ENCODE data around the gene RABGAP1L.
A peak's percentile ranks its signal among the peaks of the same experiment; 100 is the strongest.

RABGAP1L gene

DNA sequence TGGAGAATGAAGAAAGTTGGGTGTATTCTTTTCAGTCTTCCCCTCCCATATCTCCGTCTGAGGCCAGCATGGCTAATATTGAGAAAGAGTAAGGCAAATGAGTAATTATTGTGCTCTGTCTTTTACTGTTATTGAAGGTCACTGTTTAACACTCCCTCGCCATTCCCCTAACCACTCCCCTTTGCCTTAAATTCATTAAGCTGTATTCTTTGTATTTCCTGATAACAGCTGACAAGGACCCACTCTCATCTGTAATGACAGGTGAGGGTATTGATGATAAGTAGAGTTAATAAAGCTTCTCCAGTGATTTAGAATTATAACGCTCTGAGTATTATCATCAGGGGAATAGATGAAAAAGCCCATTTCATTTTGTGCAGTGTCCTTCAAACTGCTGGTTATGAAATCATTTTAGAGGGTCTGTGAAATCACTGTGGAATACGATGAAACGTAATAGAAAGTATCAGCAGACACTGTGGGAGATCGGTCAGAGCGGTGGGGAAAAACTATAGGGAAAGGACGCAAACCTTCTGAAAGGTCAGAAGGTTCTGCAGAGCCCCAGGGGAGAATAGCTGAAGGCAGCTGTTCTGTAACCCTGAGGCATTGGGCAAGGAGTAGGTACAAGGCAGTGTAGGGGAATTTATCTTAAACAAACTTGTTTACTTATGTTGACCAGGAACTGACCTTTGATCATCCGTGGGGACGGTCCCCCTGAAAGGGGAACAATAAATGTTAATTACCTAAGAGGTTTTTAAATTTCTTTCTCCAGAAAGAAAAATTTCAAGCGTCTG, 794.2 kb downstream of the RABGAP1L start:
- H3K4me1 ChIP-seq (ENCODE audit: control insufficient read depth in 2 of 2, insufficient read depth in 1 of 2, low read depth in 1 of 2, low read length in 2 of 2), result peaks cover 4 to 10% of the 10 kb centered on the region in 2 donors
- H2BK5ac ChIP-seq (ENCODE audit: low read length), result no peak overlapping the region
- H3K14ac ChIP-seq (ENCODE audit: low read length), result no peak overlapping the region
- no peaks in the 10 kb centered on the region for H3K36me3 ChIP-seq (replicated peaks in 1 of 2; ENCODE audit: control insufficient read depth in 2 of 2, insufficient read depth in 2 of 2, low read length in 2 of 2)
- no CpG with 5 or more reads among the region's 11 CpGs for WGBS, 2 donors (ENCODE audit: extremely low coverage in 2 of 2, insufficient read length in 2 of 2, insufficient replicate concordance in 1 of 2)
- no peak overlapping the region for H4K8ac ChIP-seq (ENCODE audit: low read depth, low read length)
- H2AK5ac ChIP-seq (ENCODE audit: low read depth, low read length), result no peak overlapping the region
- no peak overlapping the region for H3K4ac ChIP-seq (ENCODE audit: low read length)
- no peaks in the 10 kb centered on the region for H3K27me3 ChIP-seq (ENCODE audit: control insufficient read depth in 3 of 3, insufficient read depth in 3 of 3, low read depth in 1 of 3, low read length in 3 of 3)
- no peak overlapping the region for H3K18ac ChIP-seq (ENCODE audit: low read length)
- no peak overlapping the region for H3K23ac ChIP-seq (ENCODE audit: low read depth, low read length, poor library complexity)
- DNase-seq (ENCODE audit: low spot score), result no peak
- H2BK15ac ChIP-seq (ENCODE audit: low read length), result no peak overlapping the region
- H3K4me2 ChIP-seq (ENCODE audit: insufficient read depth, low read length, poor library complexity, severe bottlenecking), result no peak overlapping the region
- no peak overlapping the region for H3K27ac ChIP-seq (replicated peaks; ENCODE audit: low read length)
- H4K91ac ChIP-seq (ENCODE audit: low read depth, low read length, poor library complexity), result no peak overlapping the region
- H3K4me3 ChIP-seq (ENCODE audit: low read length in 2 of 2), result no peak overlapping the region
- H3K9me3 ChIP-seq (replicated peaks in 1 of 2; ENCODE audit: control insufficient read depth in 2 of 2, insufficient read depth in 1 of 2, low read depth in 1 of 2, low read length in 2 of 2), result no peaks in the 10 kb centered on the region
- no peak overlapping the region for H2BK12ac ChIP-seq (ENCODE audit: low read length)
- H2AFZ ChIP-seq (ENCODE audit: low read length), result no peak overlapping the region
- H3K79me1 ChIP-seq (ENCODE audit: low read depth, low read length), result no peaks in the 10 kb centered on the region
- no peak overlapping the region for H2BK120ac ChIP-seq (ENCODE audit: low read depth, low read length)
- no peak overlapping the region for H3K9ac ChIP-seq (ENCODE audit: low read depth, low read length, poor library complexity)

DNA sequence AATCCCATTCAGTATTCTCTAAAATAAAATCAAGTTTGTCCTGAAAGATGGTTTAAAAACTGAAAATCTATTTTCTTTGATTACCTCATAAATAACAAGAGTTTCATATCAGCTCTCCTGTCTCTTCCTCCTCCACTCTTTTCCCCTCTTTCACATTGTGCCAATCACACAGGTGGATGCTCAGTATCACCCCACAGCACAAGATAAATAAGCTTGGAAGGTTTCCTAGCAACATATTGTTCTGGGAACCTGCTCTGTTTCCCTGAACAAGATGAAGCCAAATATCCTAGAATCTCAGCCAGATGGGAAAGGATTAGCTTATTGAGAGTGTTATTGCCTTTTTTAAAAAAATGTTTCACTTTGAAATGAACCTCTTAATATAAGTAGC, 794.7 kb downstream of the RABGAP1L start:
- H3K4me2 ChIP-seq (ENCODE audit: insufficient read depth, low read length, poor library complexity, severe bottlenecking), result no peak overlapping the region
- no peak overlapping the region for H2BK15ac ChIP-seq (ENCODE audit: low read length)
- H2BK120ac ChIP-seq (ENCODE audit: low read depth, low read length), result no peak overlapping the region
- no peak overlapping the region for H3K27ac ChIP-seq (replicated peaks; ENCODE audit: low read length)
- no peaks in the 10 kb centered on the region for H3K36me3 ChIP-seq (replicated peaks in 1 of 2; ENCODE audit: control insufficient read depth in 2 of 2, insufficient read depth in 2 of 2, low read length in 2 of 2)
- H3K4me3 ChIP-seq (ENCODE audit: low read length in 2 of 2), result no peak overlapping the region
- no peak overlapping the region for H3K4ac ChIP-seq (ENCODE audit: low read length)
- H3K9ac ChIP-seq (ENCODE audit: low read depth, low read length, poor library complexity), result no peak overlapping the region
- no peak overlapping the region for H2BK12ac ChIP-seq (ENCODE audit: low read length)
- H4K91ac ChIP-seq (ENCODE audit: low read depth, low read length, poor library complexity), result no peak overlapping the region
- no peak overlapping the region for H2BK5ac ChIP-seq (ENCODE audit: low read length)
- H3K18ac ChIP-seq (ENCODE audit: low read length), result no peak overlapping the region
- H2AFZ ChIP-seq (ENCODE audit: low read length), result no peak overlapping the region
- H4K8ac ChIP-seq (ENCODE audit: low read depth, low read length), result no peak overlapping the region
- H3K14ac ChIP-seq (ENCODE audit: low read length), result no peak overlapping the region
- DNase-seq (ENCODE audit: low spot score), result peak; percentile 14
- no peak overlapping the region for H3K23ac ChIP-seq (ENCODE audit: low read depth, low read length, poor library complexity)
- H2AK5ac ChIP-seq (ENCODE audit: low read depth, low read length), result no peak overlapping the region
- no peaks in the 10 kb centered on the region for H3K27me3 ChIP-seq (ENCODE audit: control insufficient read depth in 3 of 3, insufficient read depth in 3 of 3, low read depth in 1 of 3, low read length in 3 of 3)
- H3K79me1 ChIP-seq (ENCODE audit: low read depth, low read length), result no peaks in the 10 kb centered on the region
- H3K4me1 ChIP-seq (ENCODE audit: control insufficient read depth in 2 of 2, insufficient read depth in 1 of 2, low read depth in 1 of 2, low read length in 2 of 2), result peaks cover 4 to 10% of the 10 kb centered on the region in 2 donors
- no peaks in the 10 kb centered on the region for H3K9me3 ChIP-seq (replicated peaks in 1 of 2; ENCODE audit: control insufficient read depth in 2 of 2, insufficient read depth in 1 of 2, low read depth in 1 of 2, low read length in 2 of 2)

DNA sequence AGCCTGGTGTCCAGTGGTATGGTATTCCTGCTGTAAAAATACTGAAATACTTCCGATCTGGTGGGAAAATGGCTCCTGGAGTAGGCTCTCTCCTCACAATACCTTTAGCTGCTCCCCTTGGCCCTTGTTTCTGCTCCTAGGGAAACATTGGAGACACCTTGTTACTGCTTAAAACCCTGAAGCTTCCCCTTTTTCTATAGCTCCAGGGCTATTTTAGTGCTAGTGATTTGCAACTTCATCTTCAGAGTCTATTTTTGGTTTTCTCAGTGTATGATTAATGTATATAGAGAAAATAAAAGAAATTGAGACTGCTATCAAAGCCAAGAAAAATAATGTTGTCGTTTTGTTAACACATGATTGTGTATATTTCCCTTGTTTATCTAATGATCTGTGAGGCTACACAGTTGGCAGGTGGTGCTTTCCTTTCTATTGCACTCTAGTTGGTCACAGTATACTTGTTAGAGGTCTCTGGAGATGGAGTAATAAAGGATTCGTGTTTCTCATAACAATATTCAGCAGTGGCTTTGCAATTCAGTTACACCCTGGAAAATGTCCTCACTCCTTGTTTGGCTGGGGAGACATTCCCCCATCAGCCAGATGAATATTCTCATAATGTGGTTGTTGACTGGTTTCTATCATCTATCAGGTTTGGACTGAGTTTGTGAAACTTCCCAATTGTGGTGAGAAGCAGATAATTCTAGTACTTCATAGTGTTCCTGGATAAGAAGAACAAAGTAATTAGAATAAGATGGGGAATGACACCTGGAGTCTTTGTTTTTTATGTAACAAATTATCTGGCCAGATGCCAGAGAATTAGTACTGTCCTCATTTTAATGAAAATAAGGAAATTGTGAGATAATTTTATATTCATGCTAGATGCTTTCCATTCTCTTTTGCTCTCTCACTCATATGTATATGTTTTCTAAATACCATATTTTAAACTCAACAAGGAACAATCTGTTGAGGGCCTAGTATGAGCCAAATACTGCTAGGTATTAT, 795.6 kb downstream of the RABGAP1L start:
- Histone ChIP-seq H3K4me3 (ENCODE audit: low read length in 2 of 2) (no peak overlapping the region), H3K18ac (ENCODE audit: low read length) (no peak overlapping the region), H3K14ac (ENCODE audit: low read length) (no peak overlapping the region), H2AFZ (ENCODE audit: low read length) (no peak overlapping the region), H3K4me2 (ENCODE audit: insufficient read depth, low read length, poor library complexity, severe bottlenecking) (no peak overlapping the region), H2BK15ac (ENCODE audit: low read length) (no peak overlapping the region), H2BK5ac (ENCODE audit: low read length) (no peak overlapping the region), H3K4me1 (ENCODE audit: control insufficient read depth in 2 of 2, insufficient read depth in 1 of 2, low read depth in 1 of 2, low read length in 2 of 2) (peaks cover 4 to 10% of the 10 kb centered on the region in 2 donors), H3K36me3 (replicated peaks in 1 of 2; ENCODE audit: control insufficient read depth in 2 of 2, insufficient read depth in 2 of 2, low read length in 2 of 2) (no peaks in the 10 kb centered on the region), H3K27me3 (ENCODE audit: control insufficient read depth in 3 of 3, insufficient read depth in 3 of 3, low read depth in 1 of 3, low read length in 3 of 3) (no peaks in the 10 kb centered on the region), H2BK12ac (ENCODE audit: low read length) (no peak overlapping the region), H3K4ac (ENCODE audit: low read length) (no peak overlapping the region), H3K79me1 (ENCODE audit: low read depth, low read length) (no peaks in the 10 kb centered on the region), H3K9me3 (replicated peaks in 1 of 2; ENCODE audit: control insufficient read depth in 2 of 2, insufficient read depth in 1 of 2, low read depth in 1 of 2, low read length in 2 of 2) (no peaks in the 10 kb centered on the region), H2BK120ac (ENCODE audit: low read depth, low read length) (no peak overlapping the region), H2AK5ac (ENCODE audit: low read depth, low read length) (no peak overlapping the region), H3K27ac (replicated peaks; ENCODE audit: low read length) (peak overlapping the region; percentile 13), H4K8ac (ENCODE audit: low read depth, low read length) (no peak overlapping the region), H3K23ac (ENCODE audit: low read depth, low read length, poor library complexity) (no peak overlapping the region), H4K91ac (ENCODE audit: low read depth, low read length, poor library complexity) (no peak overlapping the region), H3K9ac (ENCODE audit: low read depth, low read length, poor library complexity) (no peak overlapping the region)
- no CpG with 5 or more reads among the region's 3 CpGs for WGBS, 2 donors (ENCODE audit: extremely low coverage in 2 of 2, insufficient read length in 2 of 2, insufficient replicate concordance in 1 of 2)
- no peak for DNase-seq (ENCODE audit: low spot score)

DNA sequence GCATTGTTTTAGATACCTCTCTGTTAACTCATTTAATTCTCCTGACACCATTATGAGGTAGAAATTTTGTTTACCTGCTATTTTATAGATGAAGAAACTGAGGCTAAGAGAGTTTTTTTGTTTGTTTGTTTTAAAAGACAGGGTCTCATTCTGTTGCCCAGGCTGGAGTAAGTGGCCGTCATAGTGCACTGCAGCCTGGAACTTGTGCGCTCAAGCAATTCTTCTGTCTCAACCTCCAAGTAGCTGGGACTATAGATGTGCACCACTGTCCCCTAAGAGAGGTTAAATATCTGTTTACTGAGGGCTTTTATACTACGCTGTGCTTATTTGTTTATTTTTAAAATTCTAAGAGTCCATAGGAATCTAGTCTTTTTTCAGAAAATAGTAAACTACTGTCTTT, 796.8 kb downstream of the RABGAP1L start:
- no peak overlapping the region for H3K9ac ChIP-seq (ENCODE audit: low read depth, low read length, poor library complexity)
- no peak overlapping the region for H3K14ac ChIP-seq (ENCODE audit: low read length)
- H3K27ac ChIP-seq (replicated peaks; ENCODE audit: low read length), result no peak overlapping the region
- no peak overlapping the region for H2AK5ac ChIP-seq (ENCODE audit: low read depth, low read length)
- H2BK12ac ChIP-seq (ENCODE audit: low read length), result no peak overlapping the region
- H3K4me2 ChIP-seq (ENCODE audit: insufficient read depth, low read length, poor library complexity, severe bottlenecking), result no peak overlapping the region
- peaks cover 4 to 10% of the 10 kb centered on the region in 2 donors for H3K4me1 ChIP-seq (ENCODE audit: control insufficient read depth in 2 of 2, insufficient read depth in 1 of 2, low read depth in 1 of 2, low read length in 2 of 2)
- H3K23ac ChIP-seq (ENCODE audit: low read depth, low read length, poor library complexity), result no peak overlapping the region
- no peaks in the 10 kb centered on the region for H3K36me3 ChIP-seq (replicated peaks in 1 of 2; ENCODE audit: control insufficient read depth in 2 of 2, insufficient read depth in 2 of 2, low read length in 2 of 2)
- no peak overlapping the region for H2BK15ac ChIP-seq (ENCODE audit: low read length)
- no peaks in the 10 kb centered on the region for H3K27me3 ChIP-seq (ENCODE audit: control insufficient read depth in 3 of 3, insufficient read depth in 3 of 3, low read depth in 1 of 3, low read length in 3 of 3)
- no peak overlapping the region for H4K8ac ChIP-seq (ENCODE audit: low read depth, low read length)
- no peak overlapping the region for H2AFZ ChIP-seq (ENCODE audit: low read length)
- WGBS, 2 donors (ENCODE audit: extremely low coverage in 2 of 2, insufficient read length in 2 of 2, insufficient replicate concordance in 1 of 2), result no CpG with 5 or more reads among the region's 3 CpGs
- H2BK120ac ChIP-seq (ENCODE audit: low read depth, low read length), result no peak overlapping the region
- no peak overlapping the region for H3K4me3 ChIP-seq (ENCODE audit: low read length in 2 of 2)
- H2BK5ac ChIP-seq (ENCODE audit: low read length), result no peak overlapping the region
- H3K9me3 ChIP-seq (replicated peaks in 1 of 2; ENCODE audit: control insufficient read depth in 2 of 2, insufficient read depth in 1 of 2, low read depth in 1 of 2, low read length in 2 of 2), result no peaks in the 10 kb centered on the region
- H3K18ac ChIP-seq (ENCODE audit: low read length), result no peak overlapping the region
- H3K79me1 ChIP-seq (ENCODE audit: low read depth, low read length), result no peaks in the 10 kb centered on the region
- H4K91ac ChIP-seq (ENCODE audit: low read depth, low read length, poor library complexity), result no peak overlapping the region
- DNase-seq (ENCODE audit: low spot score), result no peak
- no peak overlapping the region for H3K4ac ChIP-seq (ENCODE audit: low read length)

Measured in neuronal stem cell (in vitro differentiated cells).